H1 (cell line): ENCODE results near the gene SMIM32. TPM values are rescaled to one million over a fixed set of nuclear protein-coding genes. Genes with fewer than 3 reads are reported as not detected.
A peak's percentile ranks its signal among the peaks of the same experiment; 100 is the strongest.

ENCODE experiments used
- CTCF ChIA-PET: fragments of 300-600 bp; sonication (Branson Sonifier 250); formaldehyde crosslinking; loops from one replicate; lab custom pipeline; 2021; ENCODE audit not compliant: partially characterized antibody; lab: Charles Lee
- POLR2A ChIA-PET: fragments of 300-600 bp; sonication (Branson Sonifier 250); formaldehyde crosslinking; loops from one replicate; lab custom pipeline; 2021; ENCODE audit warnings: inconsistent platforms; ENCODE audit not compliant: partially characterized antibody; lab: Charles Lee
- DNase-seq, 2 experiments: peaks; one replicate each; pipeline versions ENCODE4 v3.0.0 to v3.0.0-alpha.2; 2010 to 2022; ENCODE audit warnings: low spot score in 2 of 2, low read depth in 1 of 2, mixed read lengths in 1 of 2
- FAIRE-seq: peaks from 2 replicates; lab custom pipeline; 2011; peaks lifted over from hg19 to GRCh38; lab: Jason Lieb, UNC
- H2AFZ ChIP-seq: 2 replicates; pipeline ENCODE4 v1.8.1; 2012; ENCODE audit warnings: low read length, inconsistent platforms
- H2AK5ac ChIP-seq: 2 replicates; pipeline ENCODE4 v1.6.1; 2013; ENCODE audit warnings: low read depth, low read length
- H2BK120ac ChIP-seq: replicated peaks from 2 replicates; pipeline ENCODE3; 2013; ENCODE audit warnings: low read depth, low read length, inconsistent platforms
- H2BK12ac ChIP-seq: 2 replicates; pipeline ENCODE4 v1.6.1; 2013; ENCODE audit warnings: low read depth, low read length
- H2BK15ac ChIP-seq: 2 replicates; pipeline ENCODE4 v1.6.1; 2013; ENCODE audit warnings: low read length
- H2BK20ac ChIP-seq: 2 replicates; pipeline ENCODE4 v1.6.1; 2013; ENCODE audit warnings: low read length
- H2BK5ac ChIP-seq: 2 replicates; pipeline ENCODE4 v1.6.1; 2013; ENCODE audit warnings: low read depth, low read length
- H3K14ac ChIP-seq: 2 replicates; pipeline ENCODE4 v1.6.1; 2013; ENCODE audit warnings: inconsistent platforms; ENCODE audit not compliant: insufficient read length
- H3K18ac ChIP-seq: 2 replicates; pipeline ENCODE4 v1.6.1; 2013; ENCODE audit warnings: low read length; ENCODE audit errors: extremely low read depth
- H3K23ac ChIP-seq: 2 replicates; pipeline ENCODE4 v1.6.1; 2013; ENCODE audit warnings: inconsistent platforms; ENCODE audit not compliant: insufficient read length
- H3K23me2 ChIP-seq: 2 replicates; pipeline ENCODE4 v1.6.1; 2013; ENCODE audit warnings: low read depth, low read length
- H3K27ac ChIP-seq: 2 replicates; pipeline ENCODE4 v1.6.1; 2011; ENCODE audit warnings: low read depth, low read length, inconsistent platforms
- H3K27me3 ChIP-seq, 4 experiments: replicated peaks in 1 of 4; 1 replicate in 1 of 4; 2 replicates in 3 of 4; pipeline versions ENCODE4 v1.6.1 to v1.8.1; 2011 to 2013; ENCODE audit warnings: low read length in 3 of 4, mild to moderate bottlenecking in 3 of 4, inconsistent platforms in 2 of 4, mixed read lengths in 2 of 4, moderate library complexity in 1 of 4; ENCODE audit not compliant: control insufficient read depth in 3 of 4, insufficient read depth in 3 of 4; ENCODE audit errors: extremely low read depth in 1 of 4
- H3K36me3 ChIP-seq, 4 experiments: 2 replicates each; pipeline versions ENCODE4 v1.6.1 to v1.8.1; 2011 to 2013; ENCODE audit warnings: mild to moderate bottlenecking in 4 of 4, low read length in 3 of 4, moderate library complexity in 2 of 4, control low read depth in 1 of 4, inconsistent platforms in 1 of 4; ENCODE audit not compliant: insufficient read depth in 4 of 4, control insufficient read depth in 2 of 4
- H3K4ac ChIP-seq: replicated peaks from 2 replicates; pipeline ENCODE3; 2013; ENCODE audit warnings: low read length, low read depth, mixed read lengths, inconsistent platforms; ENCODE audit not compliant: insufficient read length
- H3K4me1 ChIP-seq, 4 experiments: replicated peaks in 1 of 4; 1 replicate in 1 of 4; 2 replicates in 3 of 4; pipeline versions ENCODE4 v1.6.1 to v1.8.1; 2011 to 2013; ENCODE audit warnings: low read length in 3 of 4, inconsistent platforms in 2 of 4, mixed read lengths in 1 of 4; ENCODE audit not compliant: insufficient read depth in 4 of 4, control insufficient read depth in 3 of 4
- H3K4me2 ChIP-seq, 2 experiments: 2 replicates each; pipeline versions ENCODE4 v1.6.1 to v1.8.1; 2011 to 2013; ENCODE audit warnings: low read depth in 2 of 2, low read length in 2 of 2, control low read depth in 1 of 2, inconsistent platforms in 1 of 2, mild to moderate bottlenecking in 1 of 2; ENCODE audit not compliant: insufficient read depth in 1 of 2
- H3K4me3 ChIP-seq, 4 experiments: fragments of 200-600, 300-600 bp in 1 of 4; sonication (generic), shearing (Covaris generic), sonication (Bioruptor Twin) in 1 of 4; 2 replicates each; pipeline versions ENCODE4 v1.5.1 to v1.8.1; 2011 to 2016; ENCODE audit warnings: low read length in 4 of 4, low read depth in 3 of 4, control low read depth in 2 of 4, inconsistent platforms in 2 of 4, mild to moderate bottlenecking in 2 of 4, mixed read lengths in 1 of 4, moderate library complexity in 1 of 4; ENCODE audit not compliant: insufficient read depth in 2 of 4; ENCODE audit errors: extremely low read depth in 1 of 4
- H3K56ac ChIP-seq: replicated peaks from 2 replicates; pipeline ENCODE3; 2013; ENCODE audit warnings: low read depth, mild to moderate bottlenecking, mixed read lengths, low read length, inconsistent platforms; ENCODE audit not compliant: insufficient read length
- H3K79me1 ChIP-seq: 2 replicates; pipeline ENCODE4 v1.6.1; 2013; ENCODE audit warnings: low read depth, low read length, control low read depth
- H3K79me2 ChIP-seq, 2 experiments: 2 replicates each; pipeline versions ENCODE4 v1.6.1 to v1.8.1; 2012 to 2013; ENCODE audit warnings: low read length in 2 of 2, mild to moderate bottlenecking in 2 of 2, inconsistent platforms in 1 of 2; ENCODE audit not compliant: insufficient read depth in 2 of 2, control insufficient read depth in 1 of 2
- H3K9ac ChIP-seq, 4 experiments: replicated peaks in 1 of 4; 1 replicate in 1 of 4; 2 replicates in 3 of 4; pipeline versions ENCODE4 v1.6.1 to v1.8.1; 2011 to 2013; ENCODE audit warnings: low read depth in 3 of 4, low read length in 3 of 4, control low read depth in 2 of 4, mild to moderate bottlenecking in 2 of 4, moderate library complexity in 2 of 4, inconsistent platforms in 1 of 4; ENCODE audit errors: extremely low read depth in 1 of 4
- H3K9me3 ChIP-seq, 2 experiments: 2 replicates each; pipeline versions ENCODE4 v1.6.1 to v1.8.1; 2012 to 2013; ENCODE audit warnings: mild to moderate bottlenecking in 2 of 2, moderate library complexity in 2 of 2, control low read depth in 1 of 2, inconsistent platforms in 1 of 2, low read depth in 1 of 2, low read length in 1 of 2, mixed read lengths in 1 of 2; ENCODE audit not compliant: insufficient read depth in 2 of 2
- H4K20me1 ChIP-seq, 2 experiments: replicated peaks in 1 of 2; 2 replicates each; pipeline versions ENCODE3 to v1.8.1; 2011 to 2013; ENCODE audit warnings: inconsistent platforms in 2 of 2, low read length in 2 of 2, mild to moderate bottlenecking in 1 of 2; ENCODE audit not compliant: insufficient read depth in 2 of 2, control insufficient read depth in 1 of 2
- H4K5ac ChIP-seq: 2 replicates; pipeline ENCODE4 v1.6.1; 2013; ENCODE audit warnings: low read length, low read depth, mixed read lengths, inconsistent platforms; ENCODE audit not compliant: insufficient read length
- H4K8ac ChIP-seq: 2 replicates; pipeline ENCODE4 v1.8.0; 2013; ENCODE audit warnings: mild to moderate bottlenecking, moderate library complexity, low read length, inconsistent platforms; ENCODE audit not compliant: insufficient read depth; ENCODE audit errors: extremely low read depth
- H4K91ac ChIP-seq: replicated peaks from 2 replicates; pipeline ENCODE3; 2013; ENCODE audit warnings: low read length, mixed read lengths, inconsistent platforms; ENCODE audit not compliant: insufficient read length
- BACH1 ChIP-seq: IDR thresholded peaks from 2 replicates; pipeline ENCODE4 v1.6.1; 2012; ENCODE audit warnings: low read length, improper control_type of control experiment
- BRCA1 ChIP-seq: IDR thresholded peaks from 2 replicates; pipeline ENCODE4 v1.6.1; 2012; ENCODE audit warnings: low read depth, low read length, improper control_type of control experiment
- E2F6 ChIP-seq: IDR thresholded peaks from 2 replicates; pipeline ENCODE4 v1.6.1; 2012; ENCODE audit warnings: inconsistent platforms
- GABPA ChIP-seq: IDR thresholded peaks from 2 replicates; pipeline ENCODE4 v1.6.1; 2011; ENCODE audit warnings: mild to moderate bottlenecking, low read length, moderate library complexity, borderline replicate concordance; ENCODE audit not compliant: insufficient read depth
- JUN ChIP-seq: IDR thresholded peaks from 2 replicates; pipeline ENCODE4 v1.6.1; 2011; ENCODE audit warnings: low read depth, mild to moderate bottlenecking, improper control_type of control experiment, low read length
- JUND ChIP-seq: IDR thresholded peaks from 2 replicates; pipeline ENCODE4 v1.6.1; 2011; ENCODE audit warnings: mild to moderate bottlenecking, improper control_type of control experiment, low read length
- POLR2AphosphoS5 ChIP-seq: IDR thresholded peaks from 2 replicates; pipeline ENCODE4 v1.6.1; 2011; ENCODE audit warnings: low read depth, low read length
- RNF2 ChIP-seq: fragments of 200-900, 300-1000 bp; sonication (generic); IDR thresholded peaks from 2 replicates; pipeline ENCODE4 v1.7.1; 2016; ENCODE audit warnings: borderline replicate concordance, low read depth, mild to moderate bottlenecking, antibody characterized with exemption, low read length; ENCODE audit not compliant: poor library complexity, severe bottlenecking; ENCODE audit errors: missing control alignments
- SIN3A ChIP-seq, 2 experiments: IDR thresholded peaks in 1 of 2; conservative IDR thresholded peaks in 1 of 2; 2 replicates each; pipeline ENCODE4 v1.6.1; 2011 to 2012; ENCODE audit warnings: low read length in 2 of 2, improper control_type of control experiment in 1 of 2, low read depth in 1 of 2, mild to moderate bottlenecking in 1 of 2
- TAF1 ChIP-seq: IDR thresholded peaks from 2 replicates; pipeline ENCODE4 v1.6.1; 2011; ENCODE audit warnings: mild to moderate bottlenecking, low read depth, low read length
- USF2 ChIP-seq: IDR thresholded peaks from 2 replicates; pipeline ENCODE4 v1.6.1; 2011; ENCODE audit warnings: low read length, improper control_type of control experiment
- ZNF274 ChIP-seq: IDR thresholded peaks from 2 replicates; pipeline ENCODE4 v1.7.0; 2012; ENCODE audit warnings: low read length, borderline replicate concordance; ENCODE audit errors: extremely low read depth
- WGBS, 2 experiments: shearing (Covaris generic) in 1 of 2; methylation state at CpG; one replicate each; pipeline versions ENCODE4 v1.1.6 to v1.1.7; 2013 to 2015; ENCODE audit warnings: low lambda C conversion rate in 2 of 2, mixed read lengths in 2 of 2, inconsistent platforms in 1 of 2, low coverage in 1 of 2, missing lambda C conversion rate in 1 of 2; ENCODE audit not compliant: insufficient replicate concordance in 2 of 2, insufficient coverage in 1 of 2, insufficient read length in 1 of 2; ENCODE audit errors: extremely low coverage in 1 of 2, missing lambda C conversion rate in 1 of 2; 5-methylcytosine and 5-hydroxymethylcytosine counted together
- polyA plus RNA-seq, 7 experiments: library from polyadenylated mRNA; depleted of rRNA in 3 of 7; stranded (reverse) in 5 of 7; unstranded in 2 of 7; fragments of >200 nt in 5 of 7; fragments of 200-250 nt in 2 of 7; gene quantifications; 1 replicate in 5 of 7; 2 replicates in 1 of 7; 4 replicates in 1 of 7; pipeline versions ENCODE4 v1.2.1 to v1.2.3, GENCODE V29; 2011 to 2013; ENCODE audit warnings: missing spikeins in 2 of 7, mixed read lengths in 2 of 7
- total RNA-seq: library from RNA; stranded (reverse); fragmentation: NEBNext Ultra II Directional; extraction: Animal tissue kit (Norgen Biotek cat#: 25700); gene quantifications from 2 replicates; pipeline ENCODE4 v1.2.1, GENCODE V29; 2021

SMIM32 gene
- total and polyA plus RNA-seq, 2 of the 8 experiments (the other 6 are each of a cell fraction or from before 2014, with no cell fraction given), result 0.09 to 0.22 TPM

- no peak overlapping the region for H3K23ac ChIP-seq
- H3K9me3 ChIP-seq, result peaks cover 0 to 3% of the 10 kb centered on the region in 2 experiments; a peak in 1 of 4 replicates
- no peak overlapping the region for H2BK15ac ChIP-seq
- DNase-seq (no peak), FAIRE-seq (no peak)
- POLR2A ChIA-PET, result interaction anchor here (1.0 kb wide), 1 partner anchor 9 kb away, joined by 3 read pairs; no protein-coding TSS in a partner anchor
- H4K5ac ChIP-seq, result peak overlapping the region; percentile 24
- WGBS, 2 experiments, result 84% methylated on average over 4 of the region's 4 CpGs; no CpG with 5 or more reads in 1 of the 2 experiments
- no peak overlapping the region for H4K8ac ChIP-seq
- no peak overlapping the region; a peak in 1 of 7 replicates for H3K9ac ChIP-seq
- CTCF ChIA-PET, result interaction anchor here (1.5 kb wide), 1 partner anchor 50 kb away, joined by 3 read pairs; no protein-coding TSS in a partner anchor
- H2BK120ac ChIP-seq, result no peak overlapping the region
- no peak overlapping the region for H3K4me2 ChIP-seq
- H3K14ac ChIP-seq, result no peak overlapping the region
- peaks cover 2 to 23% (median 12%) of the 10 kb centered on the region in 4 experiments; a peak in 5 of 8 replicates for H3K36me3 ChIP-seq
- H4K20me1 ChIP-seq, result peaks cover 4 to 7% of the 10 kb centered on the region in 2 experiments
- no peak overlapping the region for H2BK5ac ChIP-seq
- H3K4me3 ChIP-seq, result no peak overlapping the region
- no peaks in the 10 kb centered on the region for H3K27me3 ChIP-seq
- no peak overlapping the region for H2AK5ac ChIP-seq
- H2BK20ac ChIP-seq, result no peak overlapping the region
- H2BK12ac ChIP-seq, result no peak overlapping the region
- H2AFZ ChIP-seq, result no peak overlapping the region
- H3K79me1 ChIP-seq, result peaks cover 2% of the 10 kb centered on the region
- H3K18ac ChIP-seq, result no peak overlapping the region
- no peak overlapping the region for H4K91ac ChIP-seq
- no peaks in the 10 kb centered on the region for H3K4me1 ChIP-seq
- no peak overlapping the region for H3K27ac ChIP-seq
- H3K56ac ChIP-seq, result no peak overlapping the region
- H3K4ac ChIP-seq, result no peak overlapping the region
- H3K23me2 ChIP-seq, result no peaks in the 10 kb centered on the region
- peaks cover 0 to 15% of the 10 kb centered on the region in 2 experiments; a peak in 2 of 4 replicates for H3K79me2 ChIP-seq
- no peak for TF ChIP-seq POLR2AphosphoS5
- TF ChIP-seq BRCA1, result no peak
- no peak for TF ChIP-seq TAF1
- TF ChIP-seq USF2, result no peak
- no peak for TF ChIP-seq GABPA
- TF ChIP-seq RNF2, result no peak
- no peak for TF ChIP-seq SIN3A (conservative IDR thresholded peaks at IDR 0.05 in 1 of 2, IDR thresholded peaks at IDR 0.05 in 1 of 2; ENCODE audit: low read depth in 1 of 2, low read length in 2 of 2)
- TF ChIP-seq BACH1, result no peak
- TF ChIP-seq E2F6, result no peak
- no peak for TF ChIP-seq JUN
- TF ChIP-seq JUND, result no peak
- TF ChIP-seq ZNF274, result no peak
These were observed 31.0 kb downstream of the SMIM32 start for GRCh38 chr5:136162008-136162407.
